NCI-H510A treated with DMSO at 0.1 percent for 48 hours (cell line): ENCODE measurements around the gene NTN1.

Source experiments
- DNase-seq: peaks from one replicate; lab custom pipeline; 2025; lab: John Stamatoyannopoulos, UW

The NTN1 gene

GRCh38 chr17:9006175-9006767 lies 15.0 kb upstream of the NTN1 start:
- DNase-seq: no peak

DNA sequence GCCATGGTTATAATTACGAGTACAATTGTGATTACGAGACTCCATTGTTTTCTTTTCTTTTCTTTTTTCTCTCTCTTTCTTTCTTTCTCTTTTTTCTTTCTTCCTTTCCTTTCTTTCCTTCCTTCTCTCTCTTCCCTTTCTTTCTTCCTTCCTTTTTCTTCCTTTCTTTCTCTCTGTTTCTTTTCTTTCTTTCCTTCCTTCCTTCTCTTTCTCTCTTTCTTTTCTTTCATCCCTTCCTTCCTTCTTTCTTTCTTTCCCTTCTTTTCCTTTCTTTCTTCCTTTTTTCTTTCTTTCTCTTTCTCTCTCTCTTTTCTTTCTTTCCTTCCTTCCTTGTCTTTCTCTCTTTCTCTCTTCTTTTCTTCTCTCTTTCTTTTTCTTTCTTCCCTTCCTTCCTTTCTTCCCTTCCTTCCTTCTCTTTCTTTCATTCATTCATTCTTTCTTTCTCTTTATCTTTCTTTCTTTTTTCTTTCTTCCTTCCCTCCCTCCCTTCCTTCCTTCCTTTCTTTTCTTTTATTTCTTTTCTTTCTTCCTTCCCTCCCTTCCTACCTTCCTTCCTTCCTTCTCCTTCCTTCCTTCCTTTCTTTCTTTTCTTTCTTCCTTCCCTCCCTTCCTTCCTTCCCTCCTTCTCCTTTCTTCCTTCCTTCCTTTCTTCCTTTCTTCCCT lies 14.1 kb upstream of the NTN1 start:
- DNase-seq: no peak

GRCh38 chr17:9009096-9009495 lies 12.2 kb upstream of the NTN1 start:
- DNase-seq: no peak

DNA sequence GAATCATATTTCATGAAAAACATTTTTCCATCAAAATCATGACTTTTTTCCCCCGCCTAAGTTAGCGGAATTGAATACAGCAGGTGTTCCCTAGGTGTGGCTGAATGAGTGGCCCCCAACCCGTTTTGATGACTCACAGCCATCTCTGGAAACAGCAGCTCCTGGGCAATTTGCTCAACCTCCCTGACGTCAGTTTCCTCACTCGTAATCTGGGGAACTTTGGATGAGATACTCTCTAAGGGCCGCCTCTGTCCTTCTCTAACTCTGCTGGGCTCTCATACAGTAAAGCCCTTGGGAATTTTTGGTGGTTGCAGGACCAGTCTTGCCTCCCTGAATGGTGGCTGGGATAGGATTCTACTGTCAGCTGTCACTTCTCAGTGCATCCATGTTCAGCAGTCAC lies 11.6 kb upstream of the NTN1 start:
- no peak for DNase-seq

DNA sequence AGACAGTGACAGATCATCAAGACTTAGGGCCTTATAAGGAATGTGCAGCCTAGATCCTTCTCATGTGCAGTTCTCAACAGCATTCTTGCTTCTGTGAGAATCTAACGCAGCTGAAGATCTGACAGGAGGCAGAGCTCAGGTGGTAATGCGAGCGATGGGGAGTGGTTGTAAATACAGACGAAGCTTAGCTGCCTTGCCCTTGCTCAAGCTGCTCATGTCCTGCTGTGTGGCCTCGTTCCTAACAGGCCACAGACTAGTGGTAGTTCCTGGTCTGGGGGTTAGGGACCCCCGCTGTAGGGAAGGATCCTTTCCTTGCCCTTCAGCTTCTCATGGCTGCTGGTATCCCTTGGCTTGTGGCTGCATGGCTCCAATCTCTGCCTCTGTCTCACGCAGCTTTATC lies 10.3 kb upstream of the NTN1 start:
- no peak for DNase-seq

GRCh38 chr17:9016941-9017552 lies 4.3 kb upstream of the NTN1 start:
- DNase-seq: no peak

DNA sequence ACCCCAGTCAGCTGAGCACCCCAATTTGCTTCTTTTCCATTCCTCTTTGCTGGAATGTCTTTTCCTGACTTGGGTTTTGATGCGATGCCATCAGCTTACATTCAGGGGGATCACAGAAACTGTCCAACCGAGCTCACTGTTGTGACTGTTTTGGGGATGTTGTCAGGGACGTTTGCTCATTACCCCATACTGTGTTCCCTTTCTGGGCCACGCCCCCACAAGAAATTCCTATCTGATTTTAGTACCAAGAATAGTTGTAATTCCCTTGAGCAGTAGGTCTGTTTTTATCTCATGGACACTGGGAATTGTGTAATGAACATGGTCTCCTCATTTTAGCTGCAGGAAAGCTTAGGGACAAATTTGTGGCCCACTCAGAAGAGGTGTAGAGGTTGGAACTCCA lies 2.6 kb upstream of the NTN1 start:
- no peak for DNase-seq

GRCh38 chr17:9020096-9020823 lies 1.1 kb upstream of the NTN1 start:
- no peak for DNase-seq

GRCh38 chr17:9020824-9021157 lies 519 bp upstream of the NTN1 start:
- DNase-seq: no peak

- no peak for DNase-seq
These were observed 772 bp downstream of the NTN1 start for GRCh38 chr17:9021992-9022572.

DNA sequence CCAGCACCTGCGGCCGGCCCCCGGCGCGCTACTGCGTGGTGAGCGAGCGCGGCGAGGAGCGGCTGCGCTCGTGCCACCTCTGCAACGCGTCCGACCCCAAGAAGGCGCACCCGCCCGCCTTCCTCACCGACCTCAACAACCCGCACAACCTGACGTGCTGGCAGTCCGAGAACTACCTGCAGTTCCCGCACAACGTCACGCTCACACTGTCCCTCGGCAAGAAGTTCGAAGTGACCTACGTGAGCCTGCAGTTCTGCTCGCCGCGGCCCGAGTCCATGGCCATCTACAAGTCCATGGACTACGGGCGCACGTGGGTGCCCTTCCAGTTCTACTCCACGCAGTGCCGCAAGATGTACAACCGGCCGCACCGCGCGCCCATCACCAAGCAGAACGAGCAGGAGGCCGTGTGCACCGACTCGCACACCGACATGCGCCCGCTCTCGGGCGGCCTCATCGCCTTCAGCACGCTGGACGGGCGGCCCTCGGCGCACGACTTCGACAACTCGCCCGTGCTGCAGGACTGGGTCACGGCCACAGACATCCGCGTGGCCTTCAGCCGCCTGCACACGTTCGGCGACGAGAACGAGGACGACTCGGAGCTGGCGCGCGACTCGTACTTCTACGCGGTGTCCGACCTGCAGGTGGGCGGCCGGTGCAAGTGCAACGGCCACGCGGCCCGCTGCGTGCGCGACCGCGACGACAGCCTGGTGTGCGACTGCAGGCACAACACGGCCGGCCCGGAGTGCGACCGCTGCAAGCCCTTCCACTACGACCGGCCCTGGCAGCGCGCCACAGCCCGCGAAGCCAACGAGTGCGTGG lies 1.5 kb downstream of the NTN1 start:
- DNase-seq: no peak

- DNase-seq: no peak
These were observed 2.3 kb downstream of the NTN1 start for GRCh38 chr17:9023392-9024218.

DNA sequence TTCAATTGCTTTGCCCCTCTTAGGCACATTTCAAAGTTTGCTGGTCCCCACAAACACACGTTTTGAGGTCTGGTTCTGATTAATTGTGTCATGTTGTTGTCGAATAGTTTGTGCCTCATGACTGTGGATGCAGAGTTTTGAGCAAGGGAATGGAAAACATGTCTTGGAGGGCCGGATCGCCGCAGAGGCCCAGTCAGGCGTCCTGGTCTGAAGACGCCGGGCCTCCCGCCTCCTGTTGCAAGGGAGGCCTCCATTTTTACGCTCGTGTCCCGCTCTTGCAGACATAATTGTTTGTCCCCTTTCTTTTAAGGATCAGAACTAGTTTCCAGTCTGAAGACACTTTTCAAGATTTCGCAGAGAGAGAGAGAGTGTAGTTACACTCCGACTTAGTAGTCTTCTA lies 3.2 kb downstream of the NTN1 start:
- no peak for DNase-seq

- no peak for DNase-seq
These were observed 5.4 kb downstream of the NTN1 start for GRCh38 chr17:9026741-9027140.

DNA sequence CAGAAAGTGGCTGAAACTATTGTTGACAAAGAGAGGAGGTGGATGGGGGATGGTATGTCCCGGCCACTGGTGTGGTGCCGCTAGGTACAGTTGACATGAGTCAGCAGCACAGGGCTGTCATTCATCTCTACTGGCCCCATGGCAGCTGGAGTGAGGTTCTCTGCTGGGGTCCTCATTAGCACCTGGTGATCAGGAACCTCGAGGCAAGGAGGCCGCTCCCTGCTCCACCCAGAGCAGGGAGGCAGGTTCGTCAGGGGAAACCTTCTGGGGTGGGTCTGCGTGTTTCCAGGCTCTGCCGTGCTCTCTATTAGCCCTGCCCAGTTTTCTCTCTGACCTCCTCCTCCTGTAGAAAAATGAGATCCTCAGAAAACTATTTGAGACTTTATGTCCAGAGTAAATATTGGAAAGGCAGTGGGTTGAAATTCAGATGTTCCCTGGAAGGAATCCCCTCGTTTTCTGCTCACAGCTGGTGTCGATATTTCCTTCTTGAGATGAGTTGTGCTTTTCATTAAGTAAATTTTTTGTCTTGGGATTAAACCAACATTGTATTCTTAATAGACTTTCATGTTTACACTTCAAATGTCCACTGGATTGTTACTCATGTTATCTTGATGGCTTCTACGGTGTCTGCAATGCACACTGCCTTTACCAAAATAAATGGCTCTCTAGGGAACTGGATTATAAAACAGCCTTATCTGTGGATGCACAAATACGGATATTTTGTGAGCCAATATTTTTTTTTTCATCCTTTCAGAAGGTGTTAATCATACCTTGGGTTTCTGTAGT lies 7.1 kb downstream of the NTN1 start:
- no peak for DNase-seq

- DNase-seq: no peak
These were observed 7.8 kb downstream of the NTN1 start for GRCh38 chr17:9028988-9029570.

DNA sequence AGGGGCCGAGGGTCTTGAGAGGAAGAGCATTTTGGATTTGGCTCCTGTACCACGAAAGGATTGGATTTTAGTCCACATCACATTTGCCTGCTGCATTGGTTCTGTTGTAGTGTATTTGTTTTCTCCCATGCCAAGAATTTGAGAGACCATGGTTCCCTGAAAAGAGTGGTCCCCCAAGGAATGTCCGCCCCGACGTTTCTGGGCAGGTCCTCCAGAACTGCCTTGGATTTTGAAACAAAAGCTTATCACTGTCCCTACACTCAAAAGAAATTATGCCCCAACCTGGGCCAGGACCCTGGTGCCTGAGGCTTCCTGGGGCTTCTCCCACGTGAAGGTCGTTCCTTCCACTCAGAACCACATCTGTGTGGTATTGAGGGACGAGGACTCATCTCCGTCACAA lies 10.8 kb downstream of the NTN1 start:
- DNase-seq: no peak

DNA sequence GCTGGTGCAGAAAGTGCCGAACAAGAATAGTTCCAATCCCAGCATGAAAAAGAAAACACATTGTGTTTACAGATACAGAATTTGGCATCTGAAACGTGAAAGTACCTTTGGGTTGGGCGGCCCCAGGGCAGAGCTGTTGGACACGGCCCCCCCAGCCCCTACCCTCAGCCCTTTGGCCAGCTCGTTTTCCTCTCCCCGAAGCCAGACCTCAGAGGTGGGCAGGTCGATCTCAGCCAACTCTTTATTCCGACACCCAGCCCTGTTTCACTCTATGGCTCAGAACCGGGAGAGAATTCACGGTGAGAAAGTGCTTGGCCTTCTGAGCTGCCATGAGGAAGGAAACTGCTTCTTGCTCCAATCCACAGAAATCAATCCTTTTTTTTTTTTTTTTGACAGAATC lies 11.3 kb downstream of the NTN1 start:
- DNase-seq: no peak

GRCh38 chr17:9035249-9035648 lies 13.9 kb downstream of the NTN1 start:
- no peak for DNase-seq

GRCh38 chr17:9036336-9036735 lies 15.0 kb downstream of the NTN1 start:
- DNase-seq: no peak
